Naive B cell (primary cell): Measurements from ENCODE around the gene ZBTB38. TPM values are rescaled to one million over a fixed set of nuclear protein-coding genes. Genes with fewer than 3 reads are reported as not detected.

Experiments
- polyA plus RNA-seq, 6 donors: library from polyadenylated mRNA; unstranded; fragments of 300-500 nt; fragmentation: Illumina TruSeq; gene quantifications; one replicate each; pipeline ENCODE4 v1.2.3, GENCODE V29; 2021; ENCODE audit warnings: low read depth in 6 of 6

ZBTB38 gene
- polyA plus RNA-seq, 6 donors from 2014 or later = 15.9 to 48.1 (median 35.4) TPM

Other genes with a start within 250 kb of the ZBTB38 start
- gene PXYLP1, start 136.7 kb upstream of the ZBTB38 start, polyA plus RNA-seq = 1 to 10 TPM in 4 of 6 donors, under 1 TPM in 2; 0.17 to 2.4 (median 1.2) TPM
- gene RASA2, start 118.5 kb downstream of the ZBTB38 start, polyA plus RNA-seq = 10 to 100 TPM; 23.8 to 61.4 (median 49.6) TPM